HG03442 (cell line): ENCODE results near the gene SMAGP.
"Not testable (repeated sequence)": the region's sequence is repeated elsewhere in the genome, so short reads cannot be mapped to it uniquely, and the experiment has no call there.

ENCODE experiments used
- ATAC-seq: cut with Tn5 transposase; IDR thresholded peaks from one replicate; pipeline ENCODE4 v1.9.1; 2021; ENCODE audit warnings: mild to moderate bottlenecking, moderate library complexity; ENCODE audit not compliant: unreplicated experiment

Gene SMAGP, protein sequence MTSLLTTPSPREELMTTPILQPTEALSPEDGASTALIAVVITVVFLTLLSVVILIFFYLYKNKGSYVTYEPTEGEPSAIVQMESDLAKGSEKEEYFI

GRCh38 chr12:51270067-51270950 lies at the start of gene SMAGP:
SMAGP (minus strand) TSS chr12:51270415; CDS start chr12:51269278, 1,137 bp downstream.
- ATAC-seq, result peak; percentile 66

DNA sequence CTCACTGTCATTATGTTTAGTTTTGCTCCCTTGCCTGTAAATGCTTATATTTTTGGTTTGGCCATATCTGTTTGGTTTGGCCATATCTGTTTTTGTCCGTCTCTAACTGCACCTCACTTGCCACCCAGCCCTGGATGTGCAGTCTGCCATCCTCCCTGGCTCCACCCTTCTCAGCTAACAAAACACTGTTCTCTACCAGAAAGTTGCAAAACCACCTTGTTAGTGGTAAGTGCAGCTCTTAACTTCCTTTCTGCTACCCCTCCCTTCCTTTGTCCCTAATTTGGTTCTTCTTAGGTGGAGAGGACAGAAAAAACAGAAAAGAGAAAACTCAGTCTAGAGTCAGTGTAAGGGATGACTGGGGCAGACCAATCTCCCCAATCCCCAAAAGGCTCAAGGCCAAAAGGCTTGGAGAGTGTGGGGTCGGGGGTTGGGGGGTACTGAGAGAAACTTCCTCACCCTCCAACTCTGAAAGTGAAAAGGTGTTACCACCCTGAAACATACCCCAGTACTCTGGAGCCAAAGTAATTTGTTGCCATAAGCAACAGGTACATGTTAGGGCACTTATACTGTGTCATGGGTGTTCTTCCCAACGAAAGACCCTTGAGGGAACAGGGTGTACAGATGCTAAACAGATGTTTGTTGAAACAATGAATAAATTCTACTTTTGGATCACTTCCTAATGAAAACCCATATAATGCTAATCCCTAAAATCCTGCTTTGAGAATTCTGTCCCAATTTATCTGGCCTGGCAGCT lies 48.8 kb upstream of the SMAGP start:
- ATAC-seq, result no peak

DNA sequence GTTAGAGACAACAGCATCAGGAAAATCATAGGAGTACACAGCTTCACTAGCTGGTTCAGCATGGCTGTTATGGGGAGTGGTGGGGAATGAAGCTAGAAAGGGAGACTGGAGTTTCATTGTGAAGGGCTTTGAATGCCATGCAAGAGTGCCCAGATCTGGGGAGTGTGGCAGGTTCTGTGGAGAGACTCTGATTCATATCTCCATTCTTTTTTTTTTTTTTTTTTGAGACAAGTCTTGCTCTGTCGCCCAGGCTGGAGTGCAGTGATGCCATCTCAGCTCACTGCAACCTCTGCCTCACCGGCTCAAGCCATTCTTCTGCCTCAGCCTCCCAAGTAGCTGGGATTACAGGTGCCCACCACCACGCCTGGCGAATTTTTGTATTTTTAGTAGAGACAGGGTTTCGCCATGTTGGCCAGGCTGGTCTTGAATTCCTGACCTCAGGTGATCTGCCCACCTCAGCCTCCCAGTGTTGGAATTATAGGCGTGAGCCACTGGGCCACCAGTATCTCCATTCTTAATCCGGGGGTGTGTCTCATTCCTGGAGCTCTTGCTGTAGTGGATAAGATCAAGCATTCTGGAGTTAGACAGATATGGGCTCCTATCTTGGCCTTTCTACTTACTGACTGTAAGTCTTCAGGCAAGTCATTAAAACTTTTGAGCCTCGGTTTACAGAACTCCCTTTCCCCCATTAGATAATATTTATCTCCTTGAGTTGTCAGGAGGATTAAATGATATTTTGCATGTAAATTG lies 48.0 kb upstream of the SMAGP start:
- ATAC-seq, result not testable (repeated sequence)

DNA sequence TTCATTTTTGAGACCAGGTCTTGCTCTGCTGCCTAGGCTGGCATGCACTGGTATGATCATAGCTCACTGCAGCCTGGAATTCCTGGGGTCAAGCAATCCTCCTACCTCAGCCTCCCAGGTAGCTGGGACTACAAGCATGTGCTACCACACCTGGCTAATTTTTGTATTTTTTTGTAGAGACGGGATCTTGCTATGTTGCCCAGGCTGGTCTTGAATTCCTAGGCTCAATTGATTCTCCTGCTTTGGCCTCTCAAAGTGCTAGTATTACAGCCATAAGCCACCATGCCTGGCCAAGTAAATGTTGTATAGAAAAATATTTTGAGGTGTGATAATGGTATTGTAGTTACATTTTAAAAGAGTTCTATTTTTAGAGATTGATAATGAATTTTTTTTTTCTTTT lies 41.2 kb upstream of the SMAGP start:
- no peak for ATAC-seq

DNA sequence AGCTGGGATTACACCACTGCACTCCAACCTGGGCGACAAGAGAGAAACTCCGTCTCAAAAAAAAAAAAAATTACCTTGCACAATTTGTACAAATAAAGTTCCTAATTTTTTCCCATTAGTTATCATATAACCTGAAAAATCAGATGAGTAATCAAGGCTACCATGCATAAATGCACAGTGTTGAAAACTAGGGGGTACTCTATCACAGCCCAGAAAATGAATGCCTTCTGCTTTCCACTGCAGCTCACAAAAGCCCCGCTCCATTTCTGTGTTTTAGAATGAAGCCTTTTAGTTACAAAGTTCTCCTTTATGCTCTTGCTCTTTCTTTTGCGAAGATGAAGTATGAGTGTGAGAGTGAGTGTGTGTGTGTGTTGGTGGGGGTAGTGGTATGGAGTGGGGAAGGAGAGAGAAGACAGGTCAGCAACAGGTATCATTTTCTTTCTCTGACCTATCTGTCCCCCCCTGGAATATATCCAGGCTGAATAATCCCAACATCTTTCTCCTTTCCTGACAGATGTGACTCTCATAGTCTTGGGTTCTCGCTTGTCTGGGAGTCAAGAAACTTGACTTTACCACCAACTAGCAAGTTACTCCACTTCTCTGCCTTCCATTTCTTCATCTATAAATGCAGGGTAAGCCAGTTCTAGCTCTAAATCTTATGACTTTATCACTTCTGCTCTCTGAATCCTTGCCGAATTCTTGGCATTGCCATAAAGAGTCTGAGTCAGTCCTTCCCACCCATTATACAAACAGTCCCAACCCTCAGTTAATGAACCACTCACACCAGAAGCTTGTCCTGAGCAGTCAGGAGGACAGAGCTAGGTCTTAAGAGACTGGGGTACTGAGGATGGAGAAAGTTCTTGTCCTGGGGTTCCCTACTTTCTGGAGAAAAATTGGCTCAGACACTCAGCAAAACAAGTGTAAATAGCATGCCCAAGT lies 37.7 kb upstream of the SMAGP start:
- no peak for ATAC-seq

- ATAC-seq, result no peak
These were observed 36.3 kb upstream of the SMAGP start for GRCh38 chr12:51306507-51306906.

DNA sequence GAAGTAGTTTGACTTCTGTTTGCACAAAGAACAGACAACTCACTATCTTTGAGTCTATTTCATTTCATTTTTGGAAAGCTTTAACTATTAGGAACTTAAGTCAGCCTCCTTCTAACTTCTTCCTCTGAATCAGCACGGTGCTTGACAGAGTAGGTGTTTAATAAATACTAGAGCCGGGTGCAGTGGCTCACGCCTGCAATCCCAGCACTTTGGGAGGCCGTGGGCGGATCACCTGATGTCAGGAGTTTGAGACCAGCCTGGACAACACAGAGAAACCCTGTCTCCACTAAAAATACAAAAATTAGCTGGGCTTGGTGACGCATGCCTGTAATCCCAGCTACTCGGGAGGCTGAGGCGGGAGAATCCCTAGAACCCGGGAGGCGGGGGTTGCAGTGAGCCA lies 30.6 kb upstream of the SMAGP start:
- not testable (repeated sequence) for ATAC-seq

GRCh38 chr12:51295651-51296050 lies 25.4 kb upstream of the SMAGP start:
- ATAC-seq, result no peak

- ATAC-seq, result not testable (repeated sequence)
These were observed 23.9 kb upstream of the SMAGP start for GRCh38 chr12:51294097-51294496.

DNA sequence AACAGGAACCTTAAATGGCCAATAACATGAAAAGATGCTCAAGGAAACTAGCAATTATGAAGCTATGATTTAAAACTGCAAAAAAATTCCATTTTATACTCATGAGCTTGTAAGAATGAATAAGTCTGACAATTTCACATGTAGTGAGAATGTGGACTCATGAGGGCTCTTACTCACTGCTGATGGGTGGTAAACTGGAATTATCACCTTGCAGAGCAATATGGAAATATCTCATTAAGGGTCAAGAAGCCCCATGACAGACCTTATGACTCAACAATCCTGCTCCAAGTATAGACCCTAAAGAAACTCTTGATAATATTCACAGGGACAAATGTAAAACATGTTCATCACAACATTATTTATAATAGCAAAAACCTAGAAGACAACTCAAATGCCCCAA lies 23.5 kb upstream of the SMAGP start:
- no peak for ATAC-seq

DNA sequence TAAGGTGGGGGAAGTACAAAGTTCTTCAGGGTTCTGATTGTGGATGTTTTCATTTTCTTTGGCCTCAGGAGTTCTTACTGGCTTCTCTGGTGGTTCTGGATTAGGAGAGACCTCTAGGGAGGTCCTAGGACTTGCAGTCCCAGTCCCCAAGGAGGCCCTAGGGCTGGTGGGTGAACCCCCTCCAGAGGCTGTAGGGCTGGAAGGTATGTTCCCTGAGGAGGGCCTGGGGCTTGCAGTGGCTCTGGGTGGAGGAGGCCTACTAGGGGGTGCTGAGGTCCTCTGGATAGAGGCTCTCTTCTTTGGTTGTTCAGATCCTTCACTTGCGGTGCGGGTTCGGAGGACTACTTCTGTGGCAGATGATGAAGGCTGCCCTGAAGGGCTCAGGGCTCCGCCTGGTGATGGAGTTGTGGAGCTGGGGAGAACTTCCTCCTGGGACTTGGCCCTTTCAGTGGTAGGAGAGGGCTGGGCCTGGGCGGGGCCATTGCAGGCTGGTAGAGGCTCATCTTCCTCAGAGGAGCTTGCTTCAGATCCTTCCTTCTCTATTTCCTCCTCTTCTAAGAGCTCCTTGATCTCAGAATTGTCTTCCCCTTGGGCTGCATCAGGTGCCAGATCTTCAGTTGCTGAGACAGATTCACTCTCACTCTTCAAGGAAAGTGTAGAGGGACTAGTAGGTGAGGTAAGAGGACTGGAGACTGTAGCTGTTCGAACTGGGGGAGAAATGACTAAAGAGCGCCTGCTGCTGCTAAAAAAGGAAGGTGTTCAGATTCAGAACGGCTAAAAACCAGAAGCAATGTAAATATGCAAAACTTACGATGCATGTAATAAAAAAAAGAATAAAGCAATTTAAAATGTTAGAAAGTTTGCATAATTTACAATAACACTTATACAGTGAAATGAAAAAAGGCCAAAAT lies 21.6 kb upstream of the SMAGP start:
- ATAC-seq, result not testable (repeated sequence)

GRCh38 chr12:51285843-51286242 lies 15.6 kb upstream of the SMAGP start:
- ATAC-seq, result no peak

DNA sequence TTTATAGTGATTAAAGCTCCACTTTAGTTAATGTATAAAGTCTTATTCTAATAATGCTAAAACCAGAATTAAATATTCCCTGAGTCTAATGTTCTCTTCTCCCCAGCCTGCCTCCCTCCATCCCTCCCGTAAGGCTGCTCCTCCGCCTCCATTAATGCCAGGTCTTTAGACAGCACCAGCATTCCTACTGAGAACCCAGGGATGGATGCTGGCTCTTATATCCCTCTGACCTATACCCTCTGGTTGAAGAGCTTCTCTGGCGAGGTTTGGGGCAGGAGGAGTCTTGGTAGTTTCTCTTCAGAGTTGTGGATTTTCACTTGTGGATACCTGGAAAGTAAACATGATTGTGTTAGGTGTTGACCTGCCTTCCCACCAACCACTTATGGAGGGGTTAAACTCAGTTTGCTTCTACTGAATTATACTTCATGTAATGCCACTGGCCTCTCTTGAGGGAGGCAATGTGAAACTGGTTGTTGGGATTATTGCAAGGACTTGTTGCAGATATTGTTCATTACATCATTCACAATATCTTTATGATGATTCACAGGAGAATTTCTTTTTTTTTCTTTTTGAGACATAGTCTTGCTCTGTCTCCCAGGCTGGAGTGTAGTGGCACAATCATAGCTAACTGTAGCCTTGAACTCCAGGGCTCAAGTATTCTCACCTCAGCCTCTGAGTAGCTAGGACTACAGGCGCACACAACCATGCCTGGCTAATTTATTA lies 11.1 kb upstream of the SMAGP start:
- ATAC-seq, result no peak

- ATAC-seq, result no peak
These were observed 4.9 kb upstream of the SMAGP start for GRCh38 chr12:51275088-51275487.

- ATAC-seq, result not testable (repeated sequence)
These were observed 2.6 kb upstream of the SMAGP start for GRCh38 chr12:51272810-51273209.

DNA sequence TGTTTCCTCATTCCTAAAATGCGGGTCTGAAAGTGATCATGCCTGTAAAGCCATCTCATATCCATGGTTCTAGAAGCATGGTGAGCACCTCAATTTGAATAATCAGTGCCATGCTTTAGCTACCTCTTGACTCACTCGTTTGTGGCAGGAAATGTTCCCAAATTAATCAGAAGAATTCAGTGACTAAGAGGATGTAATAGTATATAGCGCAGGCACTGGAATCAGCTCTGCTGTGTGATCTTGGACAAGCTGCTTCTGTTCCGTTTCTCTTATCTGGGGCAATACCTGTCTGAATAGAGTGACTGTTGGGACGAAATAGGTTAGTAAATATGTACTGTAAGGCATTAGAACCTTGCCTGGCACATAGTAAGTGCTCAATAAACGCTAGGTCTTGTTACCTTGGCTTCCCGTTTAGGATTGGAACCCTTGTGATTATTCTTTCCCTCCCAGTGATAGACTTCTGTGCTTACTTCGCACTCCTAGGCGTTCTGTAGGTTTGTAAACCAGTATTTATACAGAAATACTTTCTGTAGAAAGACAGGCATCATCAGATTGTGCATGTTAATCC lies 820 bp upstream of the SMAGP start:
- ATAC-seq, result no peak

GRCh38 chr12:51269174-51270066 lies 795 bp downstream of the SMAGP start:
- peak; percentile 42 for ATAC-seq
